ES-I3 (cell line): ENCODE data around the gene C4BPB.

ENCODE experiments used
- H3K36me3 ChIP-seq: 2 replicates; pipeline ENCODE4 v1.6.1; 2013; ENCODE audit warnings: mild to moderate bottlenecking, low read length, control low read depth, moderate library complexity; ENCODE audit not compliant: insufficient read depth
- H3K4me1 ChIP-seq: 2 replicates; pipeline ENCODE4 v1.6.1; 2013; ENCODE audit warnings: mild to moderate bottlenecking, control low read depth, low read length; ENCODE audit not compliant: insufficient read depth
- H3K9ac ChIP-seq: 2 replicates; pipeline ENCODE4 v1.6.1; 2013; ENCODE audit warnings: low read depth, mild to moderate bottlenecking, low read length, moderate library complexity
- H3K9me3 ChIP-seq: 2 replicates; pipeline ENCODE4 v1.6.1; 2013; ENCODE audit warnings: mild to moderate bottlenecking, low read length, moderate library complexity; ENCODE audit not compliant: control insufficient read depth, insufficient read depth

C4BPB gene

DNA sequence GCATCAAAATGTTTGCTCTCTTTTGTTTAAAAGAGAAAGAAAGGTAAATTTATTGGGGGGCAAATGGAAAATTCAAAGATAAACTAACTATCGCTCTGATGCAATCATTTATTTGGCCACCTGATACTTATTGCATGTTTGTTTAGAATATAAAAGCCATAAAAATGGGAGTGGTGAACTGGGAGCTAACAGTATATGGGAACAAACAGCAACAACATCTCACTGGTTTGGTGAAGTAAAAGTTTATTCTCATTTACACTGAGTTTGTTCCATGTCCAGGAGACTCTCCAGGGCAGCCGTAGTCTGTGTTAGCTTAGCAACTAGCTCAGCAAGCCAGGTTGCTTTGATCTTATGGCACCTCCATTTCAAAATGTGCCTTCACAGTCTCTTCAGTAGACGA is 35.7 kb downstream of the C4BPB start:
- H3K36me3 ChIP-seq, result no peaks in the 10 kb centered on the region
- H3K4me1 ChIP-seq, result no peaks in the 10 kb centered on the region
- no peak overlapping the region for H3K9ac ChIP-seq
- H3K9me3 ChIP-seq, result peaks cover 3% of the 10 kb centered on the region; the same call in 1 of the 2 replicates

- H3K4me1 ChIP-seq, result no peaks in the 10 kb centered on the region
- H3K36me3 ChIP-seq, result no peaks in the 10 kb centered on the region
- H3K9ac ChIP-seq, result no peak overlapping the region
- peaks cover 4% of the 10 kb centered on the region; the same call in 1 of the 2 replicates for H3K9me3 ChIP-seq
Measured at GRCh38 chr1:207128336-207128921, 39.8 kb downstream of the C4BPB start.

DNA sequence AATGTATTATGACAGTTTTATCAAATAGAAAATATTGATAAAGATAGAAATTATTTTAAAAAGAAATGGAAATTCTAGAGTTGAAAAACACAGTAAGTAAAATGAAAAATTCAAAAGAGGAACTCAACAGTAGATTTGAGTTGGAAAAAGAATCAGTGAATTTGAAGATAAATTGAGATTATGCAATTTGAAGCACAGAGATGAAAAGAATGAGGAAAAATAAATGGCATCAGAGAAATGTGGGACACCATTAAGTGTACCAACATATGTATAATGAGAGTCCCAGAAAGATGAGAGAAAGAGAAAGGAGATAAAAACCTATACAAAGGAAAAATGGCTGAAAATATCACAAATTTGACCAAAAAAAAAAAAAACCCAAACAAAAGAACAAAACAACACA is 40.4 kb downstream of the C4BPB start:
- Histone ChIP-seq H3K9me3 (peaks cover 4% of the 10 kb centered on the region; the same call in 1 of the 2 replicates), H3K4me1 (no peaks in the 10 kb centered on the region), H3K9ac (no peak overlapping the region), H3K36me3 (no peaks in the 10 kb centered on the region)

DNA sequence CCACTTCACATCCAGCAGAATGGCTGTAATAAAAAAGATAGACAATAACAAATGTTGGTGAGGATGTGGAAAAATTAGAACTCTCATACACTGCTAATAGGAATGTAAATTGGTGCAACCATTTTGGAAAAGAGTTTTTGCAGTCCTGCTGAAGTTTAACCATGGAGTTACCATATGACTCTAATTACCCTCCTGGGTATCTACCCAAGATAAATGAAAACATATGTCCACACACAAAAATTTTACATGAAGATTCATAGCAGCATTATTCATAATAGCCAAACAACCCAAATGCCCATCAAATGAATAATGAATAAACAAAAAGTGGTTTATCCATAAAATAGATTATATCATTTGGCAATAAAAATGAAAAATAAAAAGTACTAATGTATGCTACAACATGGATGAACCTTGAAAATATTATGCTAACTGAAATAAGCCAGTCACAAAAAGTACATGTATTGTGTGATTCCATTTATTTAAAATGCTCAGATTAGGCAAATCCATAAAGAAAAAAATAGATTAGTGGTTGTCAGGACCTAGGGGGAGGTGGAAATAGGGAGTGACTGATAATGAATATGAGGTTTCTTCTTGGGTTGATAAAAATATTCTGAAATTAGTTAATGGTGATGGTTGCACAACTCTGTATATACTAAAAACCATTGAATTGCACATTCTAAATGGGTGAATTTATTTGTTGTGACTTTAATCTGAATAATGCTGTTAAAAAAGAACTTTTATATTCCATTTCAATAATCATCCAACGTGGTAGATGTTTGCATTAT is 41.8 kb downstream of the C4BPB start:
- no peaks in the 10 kb centered on the region for H3K4me1 ChIP-seq

GRCh38 chr1:207131163-207131562 is 42.5 kb downstream of the C4BPB start:
- H3K9ac ChIP-seq, result no peak overlapping the region
- H3K4me1 ChIP-seq, result no peaks in the 10 kb centered on the region
- H3K36me3 ChIP-seq, result no peaks in the 10 kb centered on the region
- peaks cover 4% of the 10 kb centered on the region; the same call in 1 of the 2 replicates for H3K9me3 ChIP-seq

More for the DNA sequence above, 41.8 kb downstream of the C4BPB start:
- H3K9me3 ChIP-seq, result peaks cover 4% of the 10 kb centered on the region; the same call in 1 of the 2 replicates
- no peak overlapping the region for H3K9ac ChIP-seq
- H3K36me3 ChIP-seq, result no peaks in the 10 kb centered on the region

GRCh38 chr1:207134581-207134980 is 45.9 kb downstream of the C4BPB start:
- Histone ChIP-seq H3K9ac (no peak overlapping the region), H3K36me3 (no peaks in the 10 kb centered on the region), H3K9me3 (no peaks in the 10 kb centered on the region), H3K4me1 (no peaks in the 10 kb centered on the region)

DNA sequence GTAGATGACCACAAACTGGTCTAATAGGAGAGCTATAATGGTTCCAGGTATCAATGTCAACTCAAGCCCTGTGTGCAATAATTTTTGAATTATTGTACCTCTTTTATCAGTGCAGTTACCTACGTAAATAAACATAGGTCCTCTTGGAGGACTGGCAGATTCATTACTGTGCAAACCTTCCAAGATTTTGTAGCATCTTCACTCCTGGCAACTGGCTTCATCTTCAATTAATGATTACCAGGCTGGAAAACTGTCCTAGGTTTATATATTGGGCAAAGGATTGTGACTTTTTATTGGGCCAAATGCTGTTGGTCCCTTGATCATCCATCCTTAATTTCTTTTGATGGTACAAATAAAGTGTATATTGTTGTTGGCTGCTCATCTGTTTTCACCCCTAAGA is 51.0 kb downstream of the C4BPB start:
- no peak overlapping the region for H3K9ac ChIP-seq
- H3K36me3 ChIP-seq, result no peaks in the 10 kb centered on the region
- H3K9me3 ChIP-seq, result no peaks in the 10 kb centered on the region
- no peaks in the 10 kb centered on the region for H3K4me1 ChIP-seq

GRCh38 chr1:207140536-207140935 is 51.9 kb downstream of the C4BPB start:
- Histone ChIP-seq H3K9me3 (no peaks in the 10 kb centered on the region), H3K9ac (no peak overlapping the region), H3K36me3 (no peaks in the 10 kb centered on the region), H3K4me1 (no peaks in the 10 kb centered on the region)

GRCh38 chr1:207145401-207146058 is 56.9 kb downstream of the C4BPB start:
- H3K4me1 ChIP-seq, result no peaks in the 10 kb centered on the region
- no peaks in the 10 kb centered on the region for H3K36me3 ChIP-seq
- no peak overlapping the region for H3K9ac ChIP-seq
- no peaks in the 10 kb centered on the region for H3K9me3 ChIP-seq
